Aorta (tissue), 5 donors: ENCODE measurements around the gene SART3. TPM values are rescaled to one million over a fixed set of nuclear protein-coding genes. Genes with fewer than 3 reads are reported as not detected.

Experiments used
- ATAC-seq: fragments of 200-7000 bp; cut with Tn5 transposase; one replicate; pipeline ENCODE4 v1.9.1; 2022; ENCODE audit warnings: moderate library complexity; ENCODE audit not compliant: low FRiP score
- DNase-seq, 2 donors: peaks; one replicate each; pipeline ENCODE4 v3.0.0-alpha.2; 2020
- H3K27ac ChIP-seq, 2 donors: one replicate each; pipeline ENCODE4 v1.5.1; 2013; ENCODE audit warnings: low read length in 2 of 2, mild to moderate bottlenecking in 2 of 2, moderate library complexity in 2 of 2, control low read depth in 1 of 2, inconsistent platforms in 1 of 2, low read depth in 1 of 2
- H3K27me3 ChIP-seq, 2 donors: one replicate each; pipeline ENCODE4 v1.6.1; 2013; ENCODE audit warnings: control low read depth in 1 of 2, low read length in 1 of 2, mild to moderate bottlenecking in 1 of 2, moderate library complexity in 1 of 2; ENCODE audit not compliant: insufficient read depth in 2 of 2, control insufficient read depth in 1 of 2
- H3K36me3 ChIP-seq, 2 donors: one replicate each; pipeline ENCODE4 v1.6.1; 2013; ENCODE audit warnings: control low read depth in 1 of 2, low read length in 1 of 2, mild to moderate bottlenecking in 1 of 2; ENCODE audit not compliant: insufficient read depth in 2 of 2, control insufficient read depth in 1 of 2
- H3K4me1 ChIP-seq, 2 donors: one replicate each; pipeline ENCODE4 v1.6.1; 2013; ENCODE audit warnings: low read length in 2 of 2, control low read depth in 1 of 2, mild to moderate bottlenecking in 1 of 2, moderate library complexity in 1 of 2; ENCODE audit not compliant: insufficient read depth in 2 of 2, control insufficient read depth in 1 of 2
- H3K4me3 ChIP-seq, 2 donors: one replicate each; pipeline ENCODE4 v1.5.1; 2013; ENCODE audit warnings: low read length in 2 of 2, control low read depth in 1 of 2, mild to moderate bottlenecking in 1 of 2
- H3K9me3 ChIP-seq: one replicate; pipeline ENCODE4 v1.6.1; 2013; ENCODE audit warnings: mild to moderate bottlenecking, low read length; ENCODE audit not compliant: control insufficient read depth
- WGBS, 2 donors: extraction: QIAGEN DNeasy Blood & Tissue Kit; methylation state at CpG; one replicate each; pipeline ENCODE4 v1.1.7; 2013; 5-methylcytosine and 5-hydroxymethylcytosine counted together
- intact Hi-C, 2 donors: fragments of 100-400 bp; cut with DNase I; formaldehyde crosslinking; loops; one replicate each; pipeline versions ENCODE4 v1.14.2 to v1.15.0; 2022
- polyA plus RNA-seq, 2 donors: library from polyadenylated mRNA; stranded (reverse); fragments of 200-250 nt; gene quantifications; one replicate each; pipeline ENCODE4 v1.2.3, GENCODE V29; 2013
- total RNA-seq, 2 donors: library from RNA; stranded (reverse); fragmentation: NEBNext Ultra II Directional; extraction: Animal tissue kit (Norgen Biotek cat#: 25700); gene quantifications; one replicate each; pipeline ENCODE4 v1.2.1, GENCODE V29; 2021
- donor health status: healthy with polysubstance abuse.
- donor health status: Bipolar disorder and iron deficiency.
- donor health status: DM: no; HTN: no; CAD: no.
- donor health status: DM: no; HTN: no; CAD: no.
- donor health status: DM: yes; HTN: yes; CAD: no.

The SART3 gene
- total and polyA plus RNA-seq, 4 donors, result 11.5 to 51.3 (median 35.0) TPM

- 77 to 81% methylated on average over 10 of the region's 10 CpGs for whole genome bisulfite sequencing, 2 donors
- Histone ChIP-seq H3K27me3 (no peaks in the 10 kb centered on the region), H3K9me3 (no peaks in the 10 kb centered on the region), H3K27ac (no peak overlapping the region), H3K36me3 (peaks cover 2 to 18% of the 10 kb centered on the region in 2 donors), H3K4me3 (no peak overlapping the region), H3K4me1 (no peaks in the 10 kb centered on the region)
- DNase-seq (no peak), ATAC-seq (no peak)
- intact Hi-C loops, result no loop called here
Measured at GRCh38 chr12:108526482-108527165, 34.3 kb downstream of the SART3 start.

DNA sequence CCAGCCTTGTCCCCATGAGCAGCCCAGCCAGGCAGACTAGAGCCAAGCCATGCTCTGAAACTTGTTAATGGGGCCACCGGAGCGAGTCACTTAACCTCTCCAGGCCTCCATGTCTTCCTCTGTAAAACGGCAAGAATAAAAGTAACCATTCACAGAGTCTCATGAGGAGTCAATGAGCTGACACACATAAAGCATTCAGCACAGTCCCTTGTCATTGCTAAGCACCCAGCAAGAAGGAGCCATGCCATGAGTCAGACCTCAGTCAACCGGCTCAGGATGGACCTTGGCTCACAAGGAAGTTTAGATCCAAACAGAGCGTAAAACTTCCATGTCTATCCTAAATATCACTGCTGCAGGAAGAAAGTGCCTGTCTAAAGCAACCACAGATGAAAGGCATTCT is 35.3 kb downstream of the SART3 start:
- intact Hi-C loops, result no loop called here
- no peak overlapping the region for H3K4me3 ChIP-seq
- H3K9me3 ChIP-seq, result no peaks in the 10 kb centered on the region
- peaks cover 2 to 18% of the 10 kb centered on the region in 2 donors for H3K36me3 ChIP-seq
- no peaks in the 10 kb centered on the region for H3K27me3 ChIP-seq
- no peak overlapping the region for H3K27ac ChIP-seq
- no peaks in the 10 kb centered on the region for H3K4me1 ChIP-seq
- no peak for DNase-seq
- ATAC-seq, result no peak
- WGBS, 2 donors, result 82 to 88% methylated on average over 5 of the region's 5 CpGs

GRCh38 chr12:108523365-108523764 is 37.6 kb downstream of the SART3 start:
- DNase-seq (no peak), ATAC-seq (no peak)
- no peak overlapping the region for H3K4me3 ChIP-seq
- H3K36me3 ChIP-seq, result peaks cover 0 to 22% of the 10 kb centered on the region in 2 donors
- H3K27me3 ChIP-seq, result no peaks in the 10 kb centered on the region
- H3K9me3 ChIP-seq, result no peaks in the 10 kb centered on the region
- H3K27ac ChIP-seq, result no peak overlapping the region
- intact Hi-C loops, result no loop called here
- H3K4me1 ChIP-seq, result no peaks in the 10 kb centered on the region
- WGBS, 2 donors, result 76 to 81% methylated on average over 14 of the region's 14 CpGs

DNA sequence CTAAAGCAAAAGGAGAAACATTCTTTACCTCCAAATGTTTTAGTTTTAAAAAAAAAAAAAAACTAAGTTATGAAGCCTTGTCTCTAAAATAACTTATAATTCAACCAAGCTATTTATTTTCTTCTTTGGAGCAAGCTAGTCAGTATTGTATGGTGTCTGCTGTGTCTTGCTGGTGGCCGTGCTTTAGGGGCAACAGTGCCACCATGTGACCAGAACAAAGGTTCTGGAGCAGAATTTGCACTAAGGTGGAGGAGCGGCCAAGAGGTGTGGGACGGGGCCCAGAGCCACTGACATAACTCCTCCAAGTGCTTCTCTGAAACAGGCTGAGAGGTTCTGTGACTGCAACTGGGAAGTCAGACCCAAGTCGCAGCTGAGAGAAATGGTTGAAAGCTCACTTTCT is 41.4 kb downstream of the SART3 start:
- H3K36me3 ChIP-seq, result peaks cover 0 to 15% of the 10 kb centered on the region in 2 donors
- H3K27ac ChIP-seq, result no peak overlapping the region
- whole genome bisulfite sequencing, 2 donors, result 34 to 48% methylated on average over 4 of the region's 4 CpGs

GRCh38 chr12:108518716-108519496 is 42.1 kb downstream of the SART3 start:
- intact Hi-C loops, result loop anchor here in 1 of 2 donors (5.0 kb wide), 1 partner anchor 757 kb away; the partner anchor contains the start of gene PRDM4
- H3K27me3 ChIP-seq, result no peaks in the 10 kb centered on the region
- H3K9me3 ChIP-seq, result no peaks in the 10 kb centered on the region
- peaks cover 0 to 11% of the 10 kb centered on the region in 2 donors for H3K36me3 ChIP-seq
- WGBS, 2 donors, result 88 to 90% methylated on average over 39 of the region's 39 CpGs
- H3K4me3 ChIP-seq, result no peak overlapping the region
- H3K27ac ChIP-seq, result no peak overlapping the region
- ATAC-seq, result no peak
- no peak for DNase-seq
- H3K4me1 ChIP-seq, result no peaks in the 10 kb centered on the region

More for the DNA sequence above, 41.4 kb downstream of the SART3 start:
- intact Hi-C loops, result loop anchor here in 1 of 2 donors (5.0 kb wide), 1 partner anchor 757 kb away; the partner anchor contains the start of gene PRDM4
- no peak for DNase-seq
- Histone ChIP-seq H3K27me3 (no peaks in the 10 kb centered on the region), H3K9me3 (no peaks in the 10 kb centered on the region), H3K4me3 (no peak overlapping the region), H3K4me1 (no peaks in the 10 kb centered on the region)
- no peak for ATAC-seq

DNA sequence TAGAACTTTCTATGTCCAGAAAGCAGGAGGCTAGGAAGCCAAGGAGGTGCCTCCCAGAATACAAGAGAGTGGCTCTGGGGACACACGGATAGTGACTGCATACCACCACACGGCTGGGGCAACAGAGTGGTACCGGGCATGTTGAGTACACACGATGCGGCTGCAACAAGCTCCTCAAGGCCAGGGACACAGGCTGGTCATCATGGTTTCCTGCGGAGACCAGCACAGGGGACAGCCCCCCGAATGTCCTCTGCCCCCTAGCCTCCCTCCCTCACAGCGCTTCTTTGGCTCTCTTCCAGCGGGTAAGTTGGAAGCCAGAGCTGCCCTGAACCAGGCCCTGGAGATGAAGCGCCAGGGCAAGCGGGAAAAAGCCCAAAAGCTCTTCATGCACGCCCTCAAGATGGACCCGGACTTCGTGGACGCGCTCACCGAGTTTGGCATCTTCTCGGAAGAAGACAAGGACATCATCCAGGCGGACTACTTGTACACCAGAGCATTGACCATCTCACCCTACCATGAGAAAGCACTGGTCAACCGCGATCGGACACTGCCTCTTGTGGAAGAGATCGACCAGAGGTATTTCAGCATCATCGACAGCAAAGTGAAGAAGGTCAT is 42.8 kb downstream of the SART3 start:
- 89 to 93% methylated on average over 24 of the region's 24 CpGs for WGBS, 2 donors
- H3K4me1 ChIP-seq, result no peaks in the 10 kb centered on the region
- H3K36me3 ChIP-seq, result peaks cover 0 to 8% of the 10 kb centered on the region in 2 donors
- ATAC-seq (no peak), DNase-seq (no peak)
- no peaks in the 10 kb centered on the region for H3K27me3 ChIP-seq
- H3K9me3 ChIP-seq, result no peaks in the 10 kb centered on the region
- no peak overlapping the region for H3K4me3 ChIP-seq
- no peak overlapping the region for H3K27ac ChIP-seq
- intact Hi-C loops, result loop anchor here in 1 of 2 donors (5.0 kb wide), 1 partner anchor 756 kb away; the partner anchor contains the start of gene PRDM4

DNA sequence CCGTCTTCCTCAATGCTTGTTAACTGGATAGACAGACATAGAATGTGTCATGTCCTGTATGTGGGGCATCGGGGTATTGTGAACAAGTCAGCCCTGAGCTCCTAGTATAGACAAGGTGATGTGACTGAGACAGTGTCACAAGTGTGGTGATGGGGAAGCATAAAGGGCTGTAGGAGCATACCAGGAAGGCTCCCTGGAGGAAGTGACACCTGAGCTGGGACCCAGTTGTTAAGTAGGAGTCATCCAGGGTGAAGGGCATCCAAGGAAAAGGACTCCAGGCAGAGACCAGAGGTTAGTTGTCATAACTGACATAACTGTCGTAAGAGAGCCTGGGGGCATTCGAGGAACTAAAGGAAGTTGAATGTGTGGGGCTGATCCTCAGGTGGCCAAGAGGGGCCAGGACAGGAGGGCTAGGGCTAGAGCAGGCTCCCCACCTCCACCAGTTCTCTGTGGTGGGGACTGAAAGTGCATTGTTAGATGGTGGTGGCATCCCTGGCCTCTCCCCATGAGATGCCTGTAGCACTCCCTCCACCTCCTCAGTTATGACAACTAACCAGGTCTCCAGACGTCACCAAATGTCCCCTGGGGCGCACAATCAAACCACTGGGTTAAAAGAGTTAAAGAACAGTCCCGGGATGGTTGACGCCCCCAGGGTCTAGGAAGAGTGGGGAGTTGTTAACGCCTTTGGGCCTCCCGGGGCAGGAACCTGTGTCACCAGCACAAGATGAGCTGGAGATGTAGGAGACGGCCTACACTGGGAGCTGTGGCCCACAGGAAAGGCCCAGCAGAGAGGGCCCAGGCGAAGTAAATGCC is 43.5 kb downstream of the SART3 start:
- Histone ChIP-seq H3K4me3 (no peak overlapping the region), H3K4me1 (no peaks in the 10 kb centered on the region), H3K27me3 (no peaks in the 10 kb centered on the region), H3K9me3 (no peaks in the 10 kb centered on the region), H3K36me3 (peaks cover 0 to 5% of the 10 kb centered on the region in 2 donors), H3K27ac (no peak overlapping the region)
- WGBS, 2 donors, result 81 to 85% methylated on average over 12 of the region's 12 CpGs
- DNase-seq (no peak), ATAC-seq (no peak)
- intact Hi-C loops, result loop anchor here in 1 of 2 donors (5.0 kb wide), 1 partner anchor 755 kb away; the partner anchor contains the start of gene PRDM4
